ENCODE data around the gene ABHD17B.

- TF ChIP-seq, protein P1, sequence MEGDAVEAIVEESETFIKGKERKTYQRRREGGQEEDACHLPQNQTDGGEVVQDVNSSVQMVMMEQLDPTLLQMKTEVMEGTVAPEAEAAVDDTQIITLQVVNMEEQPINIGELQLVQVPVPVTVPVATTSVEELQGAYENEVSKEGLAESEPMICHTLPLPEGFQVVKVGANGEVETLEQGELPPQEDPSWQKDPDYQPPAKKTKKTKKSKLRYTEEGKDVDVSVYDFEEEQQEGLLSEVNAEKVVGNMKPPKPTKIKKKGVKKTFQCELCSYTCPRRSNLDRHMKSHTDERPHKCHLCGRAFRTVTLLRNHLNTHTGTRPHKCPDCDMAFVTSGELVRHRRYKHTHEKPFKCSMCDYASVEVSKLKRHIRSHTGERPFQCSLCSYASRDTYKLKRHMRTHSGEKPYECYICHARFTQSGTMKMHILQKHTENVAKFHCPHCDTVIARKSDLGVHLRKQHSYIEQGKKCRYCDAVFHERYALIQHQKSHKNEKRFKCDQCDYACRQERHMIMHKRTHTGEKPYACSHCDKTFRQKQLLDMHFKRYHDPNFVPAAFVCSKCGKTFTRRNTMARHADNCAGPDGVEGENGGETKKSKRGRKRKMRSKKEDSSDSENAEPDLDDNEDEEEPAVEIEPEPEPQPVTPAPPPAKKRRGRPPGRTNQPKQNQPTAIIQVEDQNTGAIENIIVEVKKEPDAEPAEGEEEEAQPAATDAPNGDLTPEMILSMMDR (IDR thresholded peaks at IDR 0.05) = no peak
- TF ChIP-seq POLR2A (IDR thresholded peaks at IDR 0.05) = no peak
These were observed 18.2 kb upstream of the ABHD17B start for GRCh38 chr9:71929223-71929622.

Measured in thyroid gland (tissue), 4 donors.